Non-pigmented ciliary epithelial cell (primary cell): Measurements from ENCODE around the gene OBP2A.
"Not testable (repeated sequence)": the region's sequence is repeated elsewhere in the genome, so short reads cannot be mapped to it uniquely, and the experiment has no call there.

Experiments used
- DNase-seq: peaks from one replicate; pipeline ENCODE4 v3.0.0-alpha.2; 2010; ENCODE audit warnings: low read depth

The OBP2A gene

DNA sequence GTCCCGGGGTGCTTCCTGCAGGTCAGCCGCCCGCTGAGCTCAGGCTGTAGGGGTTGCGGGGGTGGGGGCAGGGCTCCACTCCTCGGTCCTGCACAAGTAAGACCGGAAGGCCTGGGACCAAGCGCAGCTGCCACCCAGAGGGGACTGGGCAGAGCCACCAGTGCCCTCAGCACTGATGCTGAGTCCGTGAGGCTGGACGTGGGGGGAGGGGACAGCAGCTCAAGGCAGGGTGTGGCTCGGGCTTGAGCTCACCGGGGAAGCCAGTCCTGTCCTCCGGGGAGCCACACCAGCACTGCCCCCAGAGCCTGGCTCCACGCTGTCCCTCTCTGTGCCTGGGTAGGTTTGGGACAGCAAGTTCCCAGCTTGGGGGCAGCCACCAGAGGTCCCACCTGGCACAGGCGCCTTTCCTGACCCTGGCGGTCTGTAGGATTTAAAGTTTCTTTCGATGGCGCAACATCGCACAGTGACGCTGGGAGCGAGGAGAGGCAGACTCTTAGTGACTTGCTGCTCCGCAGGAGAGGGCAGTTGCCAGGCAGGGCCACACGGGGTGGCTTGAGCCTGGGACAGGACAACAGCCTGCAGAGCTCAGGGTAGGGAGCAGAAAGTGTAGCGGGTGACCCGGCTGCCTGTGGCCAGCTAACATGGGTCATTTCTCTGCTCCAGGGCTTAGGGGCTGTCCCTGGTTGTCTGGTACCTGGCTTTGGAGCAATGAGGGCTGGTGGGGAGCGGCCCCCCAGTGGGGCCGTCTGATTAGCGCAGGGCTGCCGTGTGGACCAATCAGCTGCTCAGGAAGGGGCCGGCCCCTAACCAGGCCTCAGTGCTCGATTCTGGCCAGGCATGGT lies 19.0 kb upstream of the OBP2A start:
- no peak for DNase-seq

DNA sequence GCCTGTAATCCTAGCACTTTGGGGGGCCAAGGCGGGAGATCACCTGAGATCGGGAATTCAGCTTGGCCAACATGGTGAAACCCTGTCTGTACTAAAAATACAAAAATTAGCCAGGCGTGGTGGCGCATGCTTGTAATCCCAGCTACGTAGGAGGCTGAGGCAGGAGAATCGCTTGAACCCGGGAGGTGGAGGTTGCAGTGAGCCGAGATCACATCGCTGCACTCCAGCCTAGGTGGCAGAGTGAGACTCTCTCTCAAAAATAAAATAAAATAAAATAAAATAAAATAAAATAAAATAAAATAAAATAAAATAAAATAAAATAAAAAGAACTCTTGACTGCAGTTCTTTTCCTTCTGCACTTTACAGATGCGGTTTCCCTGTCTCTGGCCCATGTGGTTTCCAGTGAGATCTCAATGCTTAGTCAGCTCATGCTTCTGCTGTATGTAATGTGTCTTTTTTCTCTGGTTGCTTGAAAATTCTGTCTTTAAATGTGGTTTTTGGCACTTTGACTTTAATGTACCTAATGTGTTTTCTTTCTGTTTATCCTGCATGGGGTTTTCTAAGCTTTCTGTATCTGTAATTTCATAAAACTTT lies 17.0 kb upstream of the OBP2A start:
- not testable (repeated sequence) for DNase-seq

DNA sequence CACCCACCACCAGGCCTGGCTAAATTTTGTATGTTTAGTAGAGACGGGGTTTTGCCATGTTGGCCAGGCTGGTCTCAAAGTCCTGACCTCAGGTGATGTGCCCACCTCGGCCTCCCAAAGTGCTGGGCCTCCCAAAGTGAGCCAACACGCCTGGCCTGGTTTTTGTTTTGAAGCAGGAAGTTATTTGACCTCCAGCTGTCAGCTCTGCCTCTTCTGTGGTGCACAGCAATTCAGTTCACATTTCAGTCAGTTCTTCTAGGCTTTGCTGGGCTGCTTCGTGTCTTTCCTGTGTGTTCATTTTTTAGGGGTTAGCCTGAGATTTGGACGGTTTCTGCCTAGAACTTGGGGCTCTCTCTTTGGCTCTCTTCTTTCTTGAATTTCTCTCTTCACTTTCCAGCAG lies 15.8 kb upstream of the OBP2A start:
- no peak for DNase-seq

DNA sequence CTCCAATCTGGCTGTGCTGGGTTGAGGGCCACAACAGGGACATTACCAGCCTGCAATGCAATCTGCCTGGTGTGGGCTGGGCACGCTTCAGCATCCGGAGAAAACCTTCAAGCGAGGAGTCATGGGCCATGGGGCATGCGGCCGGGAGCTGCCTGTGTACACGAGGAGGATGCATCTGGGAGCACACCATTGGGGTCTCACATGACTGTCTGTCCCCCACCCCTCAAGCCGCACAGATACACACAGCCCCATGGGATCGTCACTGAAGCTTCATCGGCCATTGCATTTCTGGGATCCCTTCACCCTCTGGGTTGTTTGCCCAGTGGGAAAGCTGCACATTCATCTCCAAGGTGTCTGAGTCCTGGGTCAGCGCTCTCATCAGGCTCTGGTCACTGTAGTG lies 14.8 kb upstream of the OBP2A start:
- DNase-seq = no peak

DNA sequence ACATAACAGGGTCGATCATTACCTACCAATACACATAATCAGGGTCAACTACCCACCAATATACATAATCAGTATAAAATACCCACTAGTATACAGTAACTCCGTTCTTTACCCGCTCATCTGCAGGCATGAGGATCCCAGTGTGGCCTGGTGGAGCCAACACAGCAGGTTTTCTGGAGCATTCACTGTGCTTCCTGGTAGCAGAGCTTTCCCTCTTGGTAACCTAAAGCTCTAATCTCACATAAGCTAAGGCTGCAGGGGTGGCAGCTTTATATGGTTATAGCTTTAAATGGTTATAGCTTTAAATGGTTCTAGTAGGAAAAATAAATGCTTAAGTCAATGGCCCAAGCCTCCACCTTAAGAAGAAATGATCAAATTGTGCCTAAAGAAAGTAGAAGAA lies 12.8 kb upstream of the OBP2A start:
- no peak for DNase-seq

DNA sequence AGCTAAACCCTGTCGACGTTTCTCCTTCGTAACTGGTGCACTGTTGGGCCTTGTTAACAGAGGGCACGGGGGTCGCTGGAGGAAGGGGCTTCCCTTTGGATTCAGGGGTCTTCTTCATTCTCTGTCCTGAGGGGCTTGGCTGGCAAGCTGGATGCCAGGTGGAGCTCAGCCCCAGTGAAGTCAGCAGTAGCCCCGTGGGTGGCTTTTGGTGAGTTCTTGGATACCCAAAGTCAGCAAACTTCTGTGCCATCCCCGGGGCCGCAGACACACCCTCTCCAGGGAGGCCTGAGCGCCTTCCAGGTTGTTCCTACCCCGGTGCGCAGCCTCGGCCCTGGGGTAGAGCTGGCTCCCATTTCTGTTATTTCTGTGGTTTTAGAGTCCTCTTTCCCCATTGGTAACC lies 12.3 kb upstream of the OBP2A start:
- no peak for DNase-seq

DNA sequence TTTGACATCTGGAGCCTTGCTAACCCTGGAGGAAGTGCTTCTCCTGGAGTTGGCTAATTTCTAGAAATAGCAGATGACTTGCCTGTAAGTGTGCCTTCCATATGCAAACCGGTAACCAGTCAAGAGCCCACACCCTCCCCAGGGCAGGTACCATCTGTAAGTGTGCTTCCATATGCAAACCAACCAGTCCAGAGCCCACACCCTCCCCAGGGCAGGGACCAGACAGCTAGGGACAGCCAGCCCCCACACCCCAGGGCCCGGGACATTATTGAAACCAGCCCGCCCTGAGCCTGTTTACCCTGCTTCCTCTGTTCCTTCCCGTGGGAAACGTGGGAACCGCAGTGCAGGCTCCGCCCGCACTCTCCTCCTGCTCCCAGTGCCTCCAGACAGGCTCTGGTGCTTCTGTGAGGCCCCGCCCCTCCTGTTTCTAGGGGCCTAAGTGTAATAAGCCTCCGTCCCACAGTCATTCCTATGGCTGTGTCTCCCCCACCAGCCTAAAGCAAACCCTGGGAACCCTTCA lies 11.7 kb upstream of the OBP2A start:
- not testable (repeated sequence) for DNase-seq

DNA sequence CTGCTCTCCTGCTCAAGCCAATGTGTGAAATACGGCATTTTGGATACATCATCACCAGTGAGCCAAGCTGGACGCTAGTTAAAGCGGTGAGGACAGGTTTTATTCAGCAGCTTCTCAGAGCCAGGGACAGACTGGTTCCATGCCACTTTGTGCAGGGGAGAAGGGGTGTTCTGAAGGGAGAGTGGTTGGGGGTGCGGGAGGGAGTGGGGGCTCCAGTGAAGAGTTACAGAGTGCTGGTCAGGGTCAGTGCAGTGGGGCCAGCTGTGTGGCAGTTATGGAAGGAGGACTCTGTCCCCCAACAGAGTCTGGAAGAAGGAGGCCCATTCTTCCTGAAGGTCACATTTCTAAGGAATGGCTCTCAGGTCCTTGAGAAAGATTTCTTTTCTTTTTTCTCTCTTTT lies 11.1 kb upstream of the OBP2A start:
- not testable (repeated sequence) for DNase-seq

DNA sequence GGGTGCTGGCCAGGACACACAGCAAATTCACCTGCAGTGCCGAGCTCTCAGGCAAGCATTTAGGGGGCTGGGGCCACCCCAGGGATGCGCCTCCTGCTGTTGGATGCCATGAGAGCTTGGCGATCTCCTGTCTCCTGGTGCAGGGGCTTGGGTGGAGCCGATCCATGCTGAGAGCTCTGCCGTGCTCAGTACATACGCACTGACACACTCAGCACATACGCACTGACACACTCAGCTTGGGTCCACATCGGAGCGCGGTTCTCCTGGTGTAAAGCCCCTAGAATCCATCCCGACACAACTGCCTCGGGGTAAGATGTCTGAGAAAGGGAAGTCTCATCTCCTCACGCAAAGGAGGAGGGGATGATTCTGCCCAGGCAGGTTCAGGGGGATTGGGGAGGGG lies 10.3 kb upstream of the OBP2A start:
- DNase-seq = not testable (repeated sequence)

DNA sequence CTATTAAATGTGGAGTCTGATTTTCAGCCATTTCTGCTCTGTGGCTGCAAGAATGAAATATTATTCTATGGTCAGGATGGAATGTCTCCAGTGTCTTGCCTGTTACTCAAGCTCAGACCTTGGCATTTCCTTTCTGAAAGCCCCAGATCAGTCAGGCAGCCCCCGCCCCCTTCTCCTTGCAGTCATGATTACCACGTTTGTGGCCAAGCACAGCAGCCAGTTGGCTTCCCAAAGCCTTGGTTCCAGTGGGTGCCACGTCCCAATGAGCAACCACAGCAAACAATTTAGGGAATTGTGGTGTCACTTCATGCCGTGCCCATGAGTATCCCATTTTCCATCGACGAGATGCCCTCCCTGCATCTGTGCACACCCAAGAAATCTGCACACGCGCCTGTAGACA lies 9.7 kb upstream of the OBP2A start:
- DNase-seq = peak; percentile 22

DNA sequence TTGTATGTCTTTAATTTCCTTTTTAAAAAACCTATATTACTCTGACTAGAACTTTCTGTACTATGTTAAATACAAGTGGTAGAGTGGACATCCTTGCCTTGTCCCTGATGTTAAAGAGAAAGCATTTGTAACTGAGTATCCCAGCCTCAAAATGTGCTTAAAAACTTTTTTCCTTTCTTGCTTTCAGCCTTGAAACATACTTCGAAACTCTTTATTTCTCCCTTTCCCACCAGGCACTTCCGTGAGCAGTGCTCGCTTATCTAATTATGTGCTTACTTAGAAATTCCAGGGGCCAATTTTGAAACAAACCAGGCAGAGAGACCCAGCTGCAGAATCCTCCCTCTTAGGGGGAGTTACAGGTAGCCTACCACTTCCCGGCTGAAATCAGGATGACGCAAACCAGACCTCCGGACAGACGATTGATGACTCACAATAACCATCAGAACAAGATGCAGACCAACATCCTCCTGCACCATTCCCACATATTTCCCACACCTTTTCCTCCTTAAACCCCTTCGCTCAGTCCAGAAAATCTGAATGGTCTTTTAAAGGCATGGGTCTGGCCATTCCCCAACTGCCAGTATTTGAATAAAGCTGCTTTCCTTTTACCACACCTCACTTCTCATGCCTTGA lies 2.5 kb upstream of the OBP2A start:
- DNase-seq = not testable (repeated sequence)

DNA sequence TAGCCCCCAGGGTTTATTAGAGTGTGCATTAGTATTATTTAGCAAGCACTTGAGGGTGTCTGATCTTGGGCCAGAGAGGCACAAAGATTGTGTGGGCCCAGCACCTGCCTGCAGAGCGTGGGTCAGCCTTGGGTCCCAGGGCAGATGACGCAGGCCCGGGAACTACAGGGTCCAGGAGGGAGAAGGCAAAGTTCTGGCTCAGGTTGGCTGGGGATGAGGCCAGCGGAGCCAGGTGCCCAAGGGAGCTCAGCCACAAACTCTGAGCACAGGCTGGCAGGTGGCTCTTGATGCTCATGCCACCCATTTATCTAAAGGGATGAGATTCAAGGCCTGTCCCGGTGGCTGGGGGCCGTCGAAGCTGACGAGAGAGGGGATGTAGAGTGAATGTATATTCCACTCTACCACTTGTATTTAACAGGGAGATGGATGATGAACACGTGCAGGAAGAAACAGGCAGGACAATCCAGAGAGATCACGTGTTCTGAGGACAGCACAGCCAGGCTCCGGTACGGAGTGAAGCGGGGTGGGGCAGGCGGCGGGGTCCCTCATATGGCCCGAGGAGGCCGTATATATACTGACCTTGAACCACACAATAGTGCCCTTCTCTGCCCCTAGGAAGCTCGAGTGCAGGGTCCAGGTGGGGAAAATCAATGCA lies 818 bp upstream of the OBP2A start:
- DNase-seq = no peak

DNA sequence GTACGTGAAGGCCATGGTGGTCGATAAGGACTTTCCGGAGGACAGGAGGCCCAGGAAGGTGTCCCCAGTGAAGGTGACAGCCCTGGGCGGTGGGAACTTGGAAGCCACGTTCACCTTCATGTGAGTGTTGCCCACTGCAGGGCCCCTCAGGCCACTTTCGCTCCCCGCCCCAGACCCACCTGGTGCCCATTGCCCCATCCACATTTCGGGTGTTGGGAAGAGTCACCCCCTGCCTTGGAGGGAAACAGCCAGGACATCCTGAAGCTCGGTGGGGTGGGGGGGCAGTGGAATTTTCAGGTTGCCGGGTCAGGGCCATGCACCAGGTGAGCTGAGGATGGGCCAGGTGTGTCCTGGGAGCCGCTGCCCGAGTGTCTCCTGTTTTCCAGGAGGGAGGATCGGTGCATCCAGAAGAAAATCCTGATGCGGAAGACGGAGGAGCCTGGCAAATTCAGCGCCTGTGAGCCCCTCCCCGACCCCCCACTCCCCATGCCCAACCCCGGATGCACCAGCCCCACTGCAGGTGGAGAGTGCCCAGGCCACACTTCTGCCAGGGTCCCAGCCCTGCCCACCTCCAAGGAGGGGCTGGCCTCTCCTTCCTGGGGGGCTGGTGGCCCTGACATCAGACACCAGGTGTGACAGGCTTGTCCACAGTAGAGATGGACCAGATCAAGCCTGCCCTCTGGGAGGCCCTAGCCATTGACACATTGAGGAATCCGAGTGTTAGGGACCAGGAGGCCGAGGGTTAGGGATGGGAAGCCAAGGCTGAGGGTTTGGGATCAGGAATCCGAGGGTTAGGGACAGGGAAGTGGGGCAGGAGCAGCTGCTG lies 1.1 kb downstream of the OBP2A start:
- DNase-seq = not testable (repeated sequence)

DNA sequence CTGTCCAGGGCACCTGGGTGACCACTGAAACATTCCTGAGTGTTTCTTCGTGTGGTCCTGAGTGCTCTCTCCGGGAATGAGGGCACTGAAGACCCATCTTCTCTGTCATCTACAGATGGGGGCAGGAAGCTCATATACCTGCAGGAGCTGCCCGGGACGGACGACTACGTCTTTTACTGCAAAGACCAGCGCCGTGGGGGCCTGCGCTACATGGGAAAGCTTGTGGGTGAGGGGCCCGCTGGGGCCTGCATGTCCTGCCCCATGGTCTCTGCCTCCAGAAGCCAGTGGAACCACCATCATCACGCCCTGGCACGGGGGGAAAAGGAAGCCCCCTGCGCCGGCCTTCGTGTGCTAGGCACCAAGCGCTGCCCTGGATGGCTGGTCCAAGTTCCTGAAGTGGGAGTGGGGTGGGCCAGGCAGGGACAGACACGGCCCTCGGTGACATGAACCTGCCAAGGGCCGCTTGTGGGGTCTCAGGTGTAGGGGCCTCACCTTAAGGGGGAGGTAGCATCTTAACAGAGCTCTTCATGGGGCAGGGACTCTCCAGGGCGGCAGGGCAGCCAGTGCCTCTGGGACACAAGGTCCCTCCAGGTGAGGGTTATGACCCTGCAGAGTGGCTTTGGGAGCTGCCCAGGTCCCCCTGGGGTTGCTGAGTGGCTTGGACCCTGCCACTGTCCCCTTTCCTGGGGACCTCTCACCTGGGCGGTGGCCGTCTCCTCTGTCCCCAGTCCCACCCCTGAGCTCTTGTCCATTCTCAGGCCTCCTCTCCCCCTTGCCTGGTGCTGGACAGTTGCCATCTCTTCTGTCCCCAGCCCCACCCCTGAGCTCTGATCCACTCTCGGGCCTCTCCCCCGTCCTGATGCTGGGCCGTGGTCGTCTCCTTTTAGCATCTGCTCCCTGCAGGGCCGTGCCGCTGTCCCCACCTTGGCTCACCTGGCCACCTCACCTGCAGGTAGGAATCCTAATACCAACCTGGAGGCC lies 2.1 kb downstream of the OBP2A start:
- no peak for DNase-seq

DNA sequence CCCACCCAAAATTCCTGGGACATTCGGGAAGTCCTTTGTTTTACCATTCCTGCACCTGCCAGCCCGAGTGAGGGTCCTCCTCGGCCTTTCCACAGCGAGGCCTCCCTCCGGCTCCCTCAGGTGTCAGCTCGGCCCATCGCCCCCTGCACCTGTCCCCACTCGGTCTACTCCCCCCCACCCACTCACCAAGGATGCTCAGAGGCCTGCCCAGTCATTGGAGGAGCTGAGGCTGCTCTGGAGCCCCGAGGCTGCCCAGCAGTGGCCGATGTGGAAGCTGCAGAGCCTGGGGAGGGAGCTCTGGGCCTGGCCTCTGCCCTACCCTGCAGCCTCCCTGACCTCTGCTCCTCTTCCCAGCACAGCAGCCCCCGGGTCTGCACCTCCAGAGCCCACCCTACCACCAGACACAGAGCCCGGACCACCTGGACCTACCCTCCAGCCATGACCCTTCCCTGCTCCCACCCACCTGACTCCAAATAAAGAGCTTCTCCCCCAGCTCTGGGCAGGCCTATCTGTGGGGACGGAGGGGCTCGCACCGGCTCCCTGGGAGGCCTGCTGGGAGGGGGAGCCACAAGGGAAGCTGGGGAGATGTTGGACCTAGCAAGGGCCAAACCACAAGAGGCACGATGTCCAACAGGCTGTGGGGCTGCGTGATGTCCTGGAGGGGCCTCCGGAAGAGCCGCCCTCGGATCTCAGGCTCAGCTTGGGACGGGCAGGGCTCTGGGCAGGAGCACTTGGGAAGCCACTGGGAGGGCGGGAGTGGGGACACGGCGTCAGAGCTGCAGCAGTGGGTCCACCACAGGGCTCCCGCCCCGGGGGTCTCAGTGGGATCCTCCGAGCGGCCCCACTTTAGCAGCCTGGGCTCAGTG lies 3.8 kb downstream of the OBP2A start:
- DNase-seq = not testable (repeated sequence)

DNA sequence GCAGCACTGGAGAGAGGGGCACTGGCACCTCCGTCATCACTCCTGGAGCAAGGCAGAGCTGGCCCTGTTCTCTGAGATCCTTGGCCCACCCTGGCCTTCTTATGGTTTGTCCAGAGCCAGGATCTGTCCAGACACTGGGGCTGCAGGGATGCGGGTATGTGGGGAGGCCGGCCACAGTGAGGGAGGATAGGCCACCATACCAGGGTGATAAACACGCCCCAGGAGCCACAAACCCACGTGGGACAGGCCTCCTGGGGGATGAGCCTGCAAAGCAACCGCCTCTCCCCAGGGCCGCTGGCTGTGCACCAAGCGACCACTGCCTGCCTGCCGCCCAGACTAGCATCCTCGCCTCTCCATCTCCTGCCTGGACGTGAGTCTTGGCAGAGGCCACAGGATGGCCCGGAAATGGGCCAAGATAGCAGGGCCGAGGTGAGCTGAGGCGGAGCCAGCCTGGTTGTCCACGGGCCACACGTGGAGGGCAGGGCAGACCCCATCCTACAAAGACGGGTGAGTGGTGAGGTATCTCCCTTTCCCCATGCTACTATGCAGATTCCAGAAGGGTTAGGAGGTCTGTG lies 4.5 kb downstream of the OBP2A start:
- DNase-seq = no peak

DNA sequence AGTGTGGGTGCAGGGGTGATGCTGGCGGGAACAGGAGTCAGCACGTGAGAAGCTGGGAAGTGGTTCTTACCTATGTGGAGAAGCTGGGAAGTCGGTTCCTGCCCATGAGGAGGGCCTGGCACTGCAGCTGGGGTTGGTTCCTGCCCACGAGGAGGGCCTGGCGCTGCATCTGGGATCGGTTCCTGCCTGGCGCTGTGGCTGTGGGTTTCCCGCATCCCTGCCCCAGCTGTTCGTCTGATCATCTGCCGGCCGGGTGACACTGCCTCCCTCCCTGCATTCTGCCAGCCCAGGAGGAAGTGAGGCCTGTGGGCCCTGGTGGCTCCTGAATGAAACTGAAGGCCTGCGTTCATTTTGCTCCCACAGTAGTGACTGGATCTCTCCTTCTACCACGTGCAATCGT lies 5.1 kb downstream of the OBP2A start:
- no peak for DNase-seq

DNA sequence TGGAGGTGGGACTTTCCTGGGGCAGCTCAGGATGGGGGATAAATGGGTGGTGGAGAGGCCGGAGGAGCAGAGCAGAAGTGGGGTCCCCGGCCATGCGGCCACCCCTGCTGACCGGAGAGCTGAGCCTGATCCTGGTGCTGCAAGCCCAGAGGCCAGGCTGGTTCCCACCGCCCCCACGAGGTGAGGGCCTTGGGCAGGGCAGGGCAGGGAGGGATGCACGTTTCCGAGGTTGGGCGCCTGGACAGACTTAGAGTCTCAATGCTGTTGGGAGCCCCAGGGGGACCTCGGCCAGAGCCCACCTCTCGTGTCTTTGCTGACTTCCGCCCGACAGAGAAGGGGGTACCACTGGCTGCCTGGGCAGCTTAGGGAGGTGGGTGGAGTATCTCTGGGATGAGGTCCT lies 5.5 kb downstream of the OBP2A start:
- DNase-seq = no peak
